ENCODE data around the gene BET1L.

DNA sequence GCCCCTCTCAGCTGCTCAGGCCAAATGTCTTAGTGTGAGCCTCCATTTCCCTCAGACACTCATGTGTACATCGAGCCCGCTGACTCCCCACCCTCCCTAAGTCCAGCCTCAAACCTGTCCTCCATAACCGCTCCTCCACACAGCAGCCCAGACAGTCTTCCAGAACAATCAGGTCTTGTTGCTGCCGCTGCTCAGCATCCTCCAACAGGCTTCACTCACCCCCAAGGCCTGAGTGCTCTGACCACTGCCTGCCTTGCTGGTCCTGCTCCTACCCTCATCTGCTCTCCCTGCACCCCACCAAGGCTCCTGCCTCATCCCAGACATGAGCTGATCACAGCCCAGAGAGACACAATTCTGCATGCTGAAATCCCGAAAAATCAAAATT lies 46.7 kb upstream of the BET1L start:
- no peak for TF ChIP-seq POLR2A (IDR thresholded peaks at IDR 0.05)
- no peak for TF ChIP-seq CTCF (IDR thresholded peaks at IDR 0.05)
